DMS153 (cell line): ENCODE data around the gene ABHD2.
A peak's percentile ranks its signal among the peaks of the same experiment; 100 is the strongest.
"Not testable (repeated sequence)": the region's sequence is repeated elsewhere in the genome, so short reads cannot be mapped to it uniquely, and the experiment has no call there.

Experiments
- DNase-seq: peaks from one replicate; lab custom pipeline; 2025; lab: John Stamatoyannopoulos, UW

Gene ABHD2

GRCh38 chr15:89227425-89227824, 139.2 kb downstream of the ABHD2 start:
- no peak for DNase-seq

- DNase-seq = no peak
Measured at GRCh38 chr15:89230277-89230676, 142.0 kb downstream of the ABHD2 start.

- DNase-seq = no peak
Measured at GRCh38 chr15:89231832-89232231, 143.6 kb downstream of the ABHD2 start.

- DNase-seq = not testable (repeated sequence)
Measured at GRCh38 chr15:89239883-89240810, 151.9 kb downstream of the ABHD2 start.

- no peak for DNase-seq
Measured at GRCh38 chr15:89243046-89243690, 154.9 kb downstream of the ABHD2 start.

- peak; percentile 69 for DNase-seq
Measured at GRCh38 chr15:89243691-89244573, 155.7 kb downstream of the ABHD2 start, which contains the start of gene FANCI. Gene FANCI, plus strand, starts transcription at chr15:89243979. Its CDS starts 3,669 bp downstream, at chr15:89247648.

GRCh38 chr15:89244574-89244903, 156.3 kb downstream of the ABHD2 start:
- DNase-seq = no peak

- DNase-seq = no peak
Measured at GRCh38 chr15:89247446-89247845, 159.2 kb downstream of the ABHD2 start.

- no peak for DNase-seq
Measured at GRCh38 chr15:89248584-89248983, 160.3 kb downstream of the ABHD2 start.

- not testable (repeated sequence) for DNase-seq
Measured at GRCh38 chr15:89250142-89250541, 161.9 kb downstream of the ABHD2 start.
